WTC11 (cell line): ENCODE results near the gene EIF4E3. TPM values are rescaled to one million over a fixed set of nuclear protein-coding genes. Genes with fewer than 3 reads are reported as not detected.

Experiments
- ARID4B ChIP-seq: sonication (generic); formaldehyde crosslinking; IDR thresholded peaks from 2 replicates; pipeline ENCODE4 v1.8.0; 2023; ENCODE audit warnings: missing genetic modification reagents, mild to moderate bottlenecking, borderline replicate concordance
- CREM ChIP-seq: sonication (generic); formaldehyde crosslinking; IDR thresholded peaks from 2 replicates; pipeline ENCODE4 v1.8.1; 2022; ENCODE audit warnings: mild to moderate bottlenecking, missing genetic modification reagents, moderate library complexity
- ELF4 ChIP-seq: sonication (generic); formaldehyde crosslinking; IDR thresholded peaks from 2 replicates; pipeline ENCODE4 v1.8.1; 2022; ENCODE audit warnings: low read depth, mild to moderate bottlenecking, moderate library complexity, missing genetic modification reagents
- ESRRA ChIP-seq: sonication (generic); formaldehyde crosslinking; IDR thresholded peaks from 2 replicates; pipeline ENCODE4 v1.8.1; 2022; ENCODE audit warnings: mild to moderate bottlenecking, missing genetic modification reagents, borderline replicate concordance
- GRHL2 ChIP-seq: fragments of 250-450 bp; sonication (Bioruptor Pico); IDR thresholded peaks from 2 replicates; pipeline ENCODE4 v1.8.0; 2022; ENCODE audit warnings: mild to moderate bottlenecking, moderate library complexity; ENCODE audit not compliant: insufficient replicate concordance, severe bottlenecking
- JAZF1 ChIP-seq: fragments of 250-450 bp; sonication (Bioruptor Pico); IDR thresholded peaks from 2 replicates; pipeline ENCODE4 v1.9.0; 2021; ENCODE audit warnings: moderate library complexity, mild to moderate bottlenecking, inconsistent platforms
- JUN ChIP-seq: sonication (generic); formaldehyde crosslinking; IDR thresholded peaks from 2 replicates; pipeline ENCODE4 v1.8.0; 2023; ENCODE audit warnings: mild to moderate bottlenecking, missing genetic modification reagents
- KAT7 ChIP-seq: sonication (generic); formaldehyde crosslinking; IDR thresholded peaks from 2 replicates; pipeline ENCODE4 v1.8.1; 2023; ENCODE audit warnings: missing genetic modification reagents, mild to moderate bottlenecking, borderline replicate concordance
- MLX ChIP-seq: sonication (generic); formaldehyde crosslinking; IDR thresholded peaks from 2 replicates; pipeline ENCODE4 v1.8.1; 2023; ENCODE audit warnings: mild to moderate bottlenecking, missing genetic modification reagents, moderate library complexity
- SMAD3 ChIP-seq: sonication (generic); formaldehyde crosslinking; IDR thresholded peaks from 2 replicates; pipeline ENCODE4 v1.8.0; 2022; ENCODE audit warnings: missing genetic modification reagents, mild to moderate bottlenecking, borderline replicate concordance
- SP1 ChIP-seq: sonication (generic); formaldehyde crosslinking; conservative IDR thresholded peaks from 2 replicates; pipeline ENCODE4 v1.8.1; 2022; ENCODE audit warnings: missing genetic modification reagents
- TEAD4 ChIP-seq: sonication (generic); formaldehyde crosslinking; IDR thresholded peaks from 2 replicates; pipeline ENCODE4 v1.8.0; 2022; ENCODE audit warnings: mild to moderate bottlenecking, missing genetic modification reagents
- TP53 ChIP-seq: sonication (generic); formaldehyde crosslinking; IDR thresholded peaks from 2 replicates; pipeline ENCODE4 v1.8.1; 2023; ENCODE audit warnings: mild to moderate bottlenecking, missing genetic modification reagents
- ZNF138 ChIP-seq: sonication (generic); formaldehyde crosslinking; conservative IDR thresholded peaks from 2 replicates; pipeline ENCODE4 v1.8.1; 2022; ENCODE audit warnings: mild to moderate bottlenecking, moderate library complexity, missing genetic modification reagents
- ZNF512 ChIP-seq: sonication (generic); formaldehyde crosslinking; IDR thresholded peaks from 2 replicates; pipeline ENCODE4 v1.8.1; 2022; ENCODE audit warnings: missing genetic modification reagents, borderline replicate concordance
- ZNF671 ChIP-seq: fragments of 250-450 bp; sonication (Bioruptor Pico); IDR thresholded peaks from 2 replicates; pipeline ENCODE4 v1.8.0; 2021; ENCODE audit warnings: mild to moderate bottlenecking
- total RNA-seq: library from RNA; stranded (reverse); gene quantifications from 3 replicates; pipeline ENCODE4 v1.2.3, GENCODE V29; 2021
- TF ChIP-seq, protein P1 (sequence below): fragments of 250-450 bp; sonication (Bioruptor Pico); IDR thresholded peaks from 2 replicates; pipeline ENCODE4 v1.9.0; 2021; ENCODE audit warnings: mild to moderate bottlenecking, borderline replicate concordance
- TF ChIP-seq, protein P2 (sequence below): sonication (generic); formaldehyde crosslinking; conservative IDR thresholded peaks from 2 replicates; pipeline ENCODE4 v1.8.1; 2022; ENCODE audit warnings: mild to moderate bottlenecking, missing genetic modification reagents
- TF ChIP-seq, protein P3 (sequence below): fragments of 250-450 bp; sonication (Bioruptor Pico); conservative IDR thresholded peaks from 2 replicates; pipeline ENCODE4 v1.9.0; 2021; ENCODE audit warnings: mild to moderate bottlenecking
- TF ChIP-seq, protein P4 (sequence below): sonication (generic); formaldehyde crosslinking; IDR thresholded peaks from 2 replicates; pipeline ENCODE4 v1.8.0; 2022; ENCODE audit warnings: mild to moderate bottlenecking, missing genetic modification reagents
- TF ChIP-seq, protein P5 (sequence below): sonication (generic); formaldehyde crosslinking; IDR thresholded peaks from 2 replicates; pipeline ENCODE4 v1.8.1; 2022; ENCODE audit warnings: low read depth, missing genetic modification reagents, borderline replicate concordance

Gene EIF4E3
- total RNA-seq, 1 experiment from 2014 or later = 16.5 TPM

DNA sequence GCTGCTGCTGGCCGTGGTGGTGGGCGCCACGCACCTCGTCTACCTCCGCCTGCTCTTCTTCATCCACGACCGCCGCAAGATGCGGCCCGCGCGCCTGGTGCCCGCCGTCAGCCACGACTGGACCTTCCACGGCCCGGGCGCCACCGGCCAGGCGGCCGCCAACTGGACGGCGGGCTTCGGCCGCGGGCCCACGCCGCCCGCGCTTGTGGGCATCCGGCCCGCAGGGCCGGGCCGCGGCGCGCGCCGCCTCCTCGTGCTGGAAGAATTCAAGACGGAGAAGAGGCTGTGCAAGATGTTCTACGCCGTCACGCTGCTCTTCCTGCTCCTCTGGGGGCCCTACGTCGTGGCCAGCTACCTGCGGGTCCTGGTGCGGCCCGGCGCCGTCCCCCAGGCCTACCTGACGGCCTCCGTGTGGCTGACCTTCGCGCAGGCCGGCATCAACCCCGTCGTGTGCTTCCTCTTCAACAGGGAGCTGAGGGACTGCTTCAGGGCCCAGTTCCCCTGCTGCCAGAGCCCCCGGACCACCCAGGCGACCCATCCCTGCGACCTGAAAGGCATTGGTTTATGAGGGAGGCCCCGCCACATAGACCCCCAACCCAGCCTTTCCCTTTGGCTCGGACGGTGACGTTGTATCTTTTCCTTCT, 29.5 kb upstream of the EIF4E3 start (continued):
- no peak for TF ChIP-seq SMAD3 (CRISPR knock-in tag)
- no peak for TF ChIP-seq SP1 (CRISPR knock-in tag)
- TF ChIP-seq CREM (CRISPR knock-in tag) = no peak
- TF ChIP-seq JUN = 0 out of 2 replicates have a peak, but pooled peaks have one; percentile 15
- TF ChIP-seq, protein P1, sequence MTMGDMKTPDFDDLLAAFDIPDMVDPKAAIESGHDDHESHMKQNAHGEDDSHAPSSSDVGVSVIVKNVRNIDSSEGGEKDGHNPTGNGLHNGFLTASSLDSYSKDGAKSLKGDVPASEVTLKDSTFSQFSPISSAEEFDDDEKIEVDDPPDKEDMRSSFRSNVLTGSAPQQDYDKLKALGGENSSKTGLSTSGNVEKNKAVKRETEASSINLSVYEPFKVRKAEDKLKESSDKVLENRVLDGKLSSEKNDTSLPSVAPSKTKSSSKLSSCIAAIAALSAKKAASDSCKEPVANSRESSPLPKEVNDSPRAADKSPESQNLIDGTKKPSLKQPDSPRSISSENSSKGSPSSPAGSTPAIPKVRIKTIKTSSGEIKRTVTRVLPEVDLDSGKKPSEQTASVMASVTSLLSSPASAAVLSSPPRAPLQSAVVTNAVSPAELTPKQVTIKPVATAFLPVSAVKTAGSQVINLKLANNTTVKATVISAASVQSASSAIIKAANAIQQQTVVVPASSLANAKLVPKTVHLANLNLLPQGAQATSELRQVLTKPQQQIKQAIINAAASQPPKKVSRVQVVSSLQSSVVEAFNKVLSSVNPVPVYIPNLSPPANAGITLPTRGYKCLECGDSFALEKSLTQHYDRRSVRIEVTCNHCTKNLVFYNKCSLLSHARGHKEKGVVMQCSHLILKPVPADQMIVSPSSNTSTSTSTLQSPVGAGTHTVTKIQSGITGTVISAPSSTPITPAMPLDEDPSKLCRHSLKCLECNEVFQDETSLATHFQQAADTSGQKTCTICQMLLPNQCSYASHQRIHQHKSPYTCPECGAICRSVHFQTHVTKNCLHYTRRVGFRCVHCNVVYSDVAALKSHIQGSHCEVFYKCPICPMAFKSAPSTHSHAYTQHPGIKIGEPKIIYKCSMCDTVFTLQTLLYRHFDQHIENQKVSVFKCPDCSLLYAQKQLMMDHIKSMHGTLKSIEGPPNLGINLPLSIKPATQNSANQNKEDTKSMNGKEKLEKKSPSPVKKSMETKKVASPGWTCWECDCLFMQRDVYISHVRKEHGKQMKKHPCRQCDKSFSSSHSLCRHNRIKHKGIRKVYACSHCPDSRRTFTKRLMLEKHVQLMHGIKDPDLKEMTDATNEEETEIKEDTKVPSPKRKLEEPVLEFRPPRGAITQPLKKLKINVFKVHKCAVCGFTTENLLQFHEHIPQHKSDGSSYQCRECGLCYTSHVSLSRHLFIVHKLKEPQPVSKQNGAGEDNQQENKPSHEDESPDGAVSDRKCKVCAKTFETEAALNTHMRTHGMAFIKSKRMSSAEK (CRISPR knock-in tag) = no peak
- TF ChIP-seq ZNF138 (CRISPR knock-in tag) = no peak
- TF ChIP-seq ZNF512 = no peak
- TF ChIP-seq KAT7 (CRISPR knock-in tag) = peak; percentile 5; the same call in 1 of the 2 replicates
- TF ChIP-seq, protein P2, sequence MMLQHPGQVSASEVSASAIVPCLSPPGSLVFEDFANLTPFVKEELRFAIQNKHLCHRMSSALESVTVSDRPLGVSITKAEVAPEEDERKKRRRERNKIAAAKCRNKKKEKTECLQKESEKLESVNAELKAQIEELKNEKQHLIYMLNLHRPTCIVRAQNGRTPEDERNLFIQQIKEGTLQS = no peak
- TF ChIP-seq JAZF1 (CRISPR knock-in tag) = no peak
- 0 out of 2 replicates have a peak, but pooled peaks have one; percentile 4 for TF ChIP-seq ESRRA (CRISPR knock-in tag)
- 0 out of 2 replicates have a peak, but pooled peaks have one; percentile 6 for TF ChIP-seq ARID4B (CRISPR knock-in tag)
- TF ChIP-seq ZNF671 (CRISPR knock-in tag) = no peak
- TF ChIP-seq ELF4 = no peak
- no peak for TF ChIP-seq GRHL2 (CRISPR knock-in tag)
- TF ChIP-seq TP53 (CRISPR knock-in tag) = no peak
- TF ChIP-seq, protein P3, sequence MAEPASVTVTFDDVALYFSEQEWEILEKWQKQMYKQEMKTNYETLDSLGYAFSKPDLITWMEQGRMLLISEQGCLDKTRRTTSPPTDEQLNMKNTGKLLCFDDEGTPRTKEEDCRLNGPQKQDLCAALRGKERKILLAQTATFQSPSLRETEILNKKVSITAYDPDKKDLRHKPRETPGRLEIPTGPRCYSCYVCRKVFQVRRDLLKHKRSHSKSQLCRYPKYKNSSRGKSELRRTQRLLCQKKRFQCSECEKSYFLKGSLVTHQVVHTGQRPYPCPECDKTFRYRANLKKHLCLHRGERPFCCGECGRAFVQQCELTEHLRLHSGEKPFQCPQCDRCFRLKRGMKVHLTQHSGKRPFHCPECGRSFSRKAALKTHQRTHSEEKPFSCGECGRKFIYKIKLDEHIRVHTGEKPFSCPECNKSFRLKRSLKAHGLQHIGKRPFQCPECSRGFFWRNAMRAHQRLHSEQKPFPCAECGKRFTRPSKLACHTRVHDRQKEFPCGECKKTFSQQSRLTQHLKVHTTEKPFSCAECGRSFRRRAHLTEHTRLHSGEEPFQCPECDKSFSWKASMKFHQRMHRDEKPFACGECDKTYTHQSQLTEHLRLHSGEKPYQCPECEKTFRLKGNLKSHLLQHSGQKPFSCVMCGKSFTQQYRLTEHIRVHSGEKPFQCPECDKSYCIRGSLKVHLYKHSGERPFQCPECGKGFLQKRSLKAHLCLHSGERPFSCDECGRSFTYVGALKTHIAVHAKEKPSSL (CRISPR knock-in tag) = no peak
- TF ChIP-seq MLX (CRISPR knock-in tag) = no peak
- TF ChIP-seq, protein P4, sequence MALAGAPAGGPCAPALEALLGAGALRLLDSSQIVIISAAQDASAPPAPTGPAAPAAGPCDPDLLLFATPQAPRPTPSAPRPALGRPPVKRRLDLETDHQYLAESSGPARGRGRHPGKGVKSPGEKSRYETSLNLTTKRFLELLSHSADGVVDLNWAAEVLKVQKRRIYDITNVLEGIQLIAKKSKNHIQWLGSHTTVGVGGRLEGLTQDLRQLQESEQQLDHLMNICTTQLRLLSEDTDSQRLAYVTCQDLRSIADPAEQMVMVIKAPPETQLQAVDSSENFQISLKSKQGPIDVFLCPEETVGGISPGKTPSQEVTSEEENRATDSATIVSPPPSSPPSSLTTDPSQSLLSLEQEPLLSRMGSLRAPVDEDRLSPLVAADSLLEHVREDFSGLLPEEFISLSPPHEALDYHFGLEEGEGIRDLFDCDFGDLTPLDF (CRISPR knock-in tag) = no peak
- no peak for TF ChIP-seq TEAD4 (CRISPR knock-in tag)
- TF ChIP-seq, protein P5, sequence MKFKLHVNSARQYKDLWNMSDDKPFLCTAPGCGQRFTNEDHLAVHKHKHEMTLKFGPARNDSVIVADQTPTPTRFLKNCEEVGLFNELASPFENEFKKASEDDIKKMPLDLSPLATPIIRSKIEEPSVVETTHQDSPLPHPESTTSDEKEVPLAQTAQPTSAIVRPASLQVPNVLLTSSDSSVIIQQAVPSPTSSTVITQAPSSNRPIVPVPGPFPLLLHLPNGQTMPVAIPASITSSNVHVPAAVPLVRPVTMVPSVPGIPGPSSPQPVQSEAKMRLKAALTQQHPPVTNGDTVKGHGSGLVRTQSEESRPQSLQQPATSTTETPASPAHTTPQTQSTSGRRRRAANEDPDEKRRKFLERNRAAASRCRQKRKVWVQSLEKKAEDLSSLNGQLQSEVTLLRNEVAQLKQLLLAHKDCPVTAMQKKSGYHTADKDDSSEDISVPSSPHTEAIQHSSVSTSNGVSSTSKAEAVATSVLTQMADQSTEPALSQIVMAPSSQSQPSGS = no peak
